MM.1S (cell line): Measurements from ENCODE around the gene HIC1.

Source experiments
- DNase-seq: peaks from one replicate; pipeline ENCODE4 v3.0.0-alpha.2; 2015
- H2AFZ ChIP-seq: fragments of 300-600 bp; sonication (generic); 2 replicates; pipeline ENCODE4 v1.6.0; 2016; ENCODE audit warnings: antibody characterized with exemption, low read length
- H3F3A ChIP-seq: fragments of 300-600 bp; sonication (generic); 2 replicates; pipeline ENCODE4 v1.6.1; 2016; ENCODE audit warnings: mild to moderate bottlenecking, antibody characterized with exemption, low read length, moderate library complexity, mixed read lengths; ENCODE audit not compliant: insufficient read depth
- H3K27ac ChIP-seq: fragments of 300-600 bp; sonication (generic); 2 replicates; pipeline ENCODE4 v1.5.1; 2016; ENCODE audit warnings: mild to moderate bottlenecking, low read length
- H3K27me3 ChIP-seq: fragments of 300-600 bp; sonication (generic); replicated peaks from 2 replicates; pipeline ENCODE4 v1.6.0; 2016; ENCODE audit warnings: low read length; ENCODE audit not compliant: insufficient read depth
- H3K36me3 ChIP-seq: fragments of 300-600 bp; sonication (generic); replicated peaks from 2 replicates; pipeline ENCODE4 v1.6.1; 2016; ENCODE audit warnings: mild to moderate bottlenecking, low read length, mixed read lengths; ENCODE audit not compliant: insufficient read depth
- H3K4me1 ChIP-seq: fragments of 300-600 bp; sonication (generic); 2 replicates; pipeline ENCODE4 v1.6.1; 2016; ENCODE audit warnings: low read length, mixed read lengths
- H3K4me2 ChIP-seq: fragments of 300-600 bp; sonication (generic); 2 replicates; pipeline ENCODE4 v1.6.0; 2016; ENCODE audit warnings: low read depth, low read length
- H3K4me3 ChIP-seq: fragments of 300-600 bp; sonication (generic); 2 replicates; pipeline ENCODE4 v1.5.1; 2016; ENCODE audit warnings: low read length, mixed read lengths
- H3K79me2 ChIP-seq: fragments of 300-600 bp; sonication (generic); 2 replicates; pipeline ENCODE4 v1.6.1; 2016; ENCODE audit warnings: mixed run types, low read length, mixed read lengths
- H3K9ac ChIP-seq: fragments of 300-600 bp; sonication (generic); 2 replicates; pipeline ENCODE4 v1.6.1; 2016; ENCODE audit warnings: low read length, mixed read lengths
- H3K9me2 ChIP-seq: fragments of 300-600 bp; sonication (generic); replicated peaks from 2 replicates; pipeline ENCODE4 v1.6.1; 2016; ENCODE audit warnings: mild to moderate bottlenecking, low read length, mixed read lengths; ENCODE audit not compliant: insufficient read depth
- H3K9me3 ChIP-seq: fragments of 300-600 bp; sonication (generic); replicated peaks from 2 replicates; pipeline ENCODE4 v1.6.1; 2016; ENCODE audit warnings: mild to moderate bottlenecking, low read length, mixed read lengths; ENCODE audit not compliant: insufficient read depth
- H4K20me1 ChIP-seq: fragments of 300-600 bp; sonication (generic); 2 replicates; pipeline ENCODE4 v1.6.1; 2016; ENCODE audit warnings: mild to moderate bottlenecking, low read length, moderate library complexity, mixed read lengths; ENCODE audit not compliant: insufficient read depth
- CTCF ChIP-seq: fragments of 300-600 bp; sonication (generic); IDR thresholded peaks from 2 replicates; pipeline ENCODE4 v1.5.1; 2016; ENCODE audit warnings: antibody characterized with exemption, low read length, mixed read lengths
- EZH2 ChIP-seq: fragments of 300-600 bp; sonication (generic); optimal IDR thresholded peaks from 2 replicates; pipeline ENCODE3; 2017; ENCODE audit warnings: low read depth, mild to moderate bottlenecking, antibody characterized with exemption, low read length, mixed read lengths
- EZH2phosphoT487 ChIP-seq: fragments of 300-600 bp; sonication (generic); IDR thresholded peaks from 2 replicates; pipeline ENCODE4 v1.6.1; 2018; ENCODE audit warnings: antibody characterized with exemption, low read length

Gene HIC1

GRCh38 chr17:2058586-2059546 lies 4.0 kb downstream of the HIC1 start:
- H3K27ac ChIP-seq: no peak overlapping the region

GRCh38 chr17:2059547-2060384 lies 4.9 kb downstream of the HIC1 start:
- Histone ChIP-seq H3K9me2 (no peaks in the 10 kb centered on the region), H3K9ac (no peak overlapping the region), H3K36me3 (no peaks in the 10 kb centered on the region), H4K20me1 (no peaks in the 10 kb centered on the region), H3K4me3 (no peak overlapping the region), H3K4me2 (no peak overlapping the region), H3K79me2 (no peaks in the 10 kb centered on the region), H3F3A (no peaks in the 10 kb centered on the region), H3K27ac (no peak overlapping the region), H3K4me1 (no peaks in the 10 kb centered on the region), H3K9me3 (no peaks in the 10 kb centered on the region), H2AFZ (no peak overlapping the region), H3K27me3 (no peaks in the 10 kb centered on the region)
- DNase-seq: no peak
- TF ChIP-seq EZH2: no peak
- TF ChIP-seq EZH2phosphoT487: no peak
- TF ChIP-seq CTCF: no peak

More at GRCh38 chr17:2058586-2059546, 4.0 kb downstream of the HIC1 start:
- no peaks in the 10 kb centered on the region for H3K9me3 ChIP-seq
- H2AFZ ChIP-seq: no peak overlapping the region
- H3F3A ChIP-seq: peaks cover 6% of the 10 kb centered on the region; the same call in 1 of the 2 replicates
- no peaks in the 10 kb centered on the region for H3K79me2 ChIP-seq
- H3K36me3 ChIP-seq: no peaks in the 10 kb centered on the region
- H4K20me1 ChIP-seq: no peaks in the 10 kb centered on the region
- 0 out of 2 replicates have a peak, but pooled peaks cover 8% of the 10 kb centered on the region for H3K27me3 ChIP-seq
- peaks cover 5% of the 10 kb centered on the region for H3K4me1 ChIP-seq
- peak; percentile 62 for DNase-seq
- no peak overlapping the region for H3K9ac ChIP-seq
- no peak overlapping the region for H3K4me3 ChIP-seq
- no peaks in the 10 kb centered on the region for H3K9me2 ChIP-seq
- TF ChIP-seq EZH2phosphoT487 (no peak), EZH2 (no peak), CTCF (peak; percentile 52)
- H3K4me2 ChIP-seq: no peak overlapping the region

- H3K9me3 ChIP-seq: no peaks in the 10 kb centered on the region
- no peaks in the 10 kb centered on the region for H4K20me1 ChIP-seq
- H3K36me3 ChIP-seq: no peaks in the 10 kb centered on the region
- H3K9ac ChIP-seq: no peak overlapping the region
- H3K9me2 ChIP-seq: no peaks in the 10 kb centered on the region
- no peaks in the 10 kb centered on the region for H3K4me1 ChIP-seq
- no peak overlapping the region for H3K27ac ChIP-seq
- H3K27me3 ChIP-seq: no peaks in the 10 kb centered on the region
- no peak for DNase-seq
- no peaks in the 10 kb centered on the region for H3K79me2 ChIP-seq
- no peak overlapping the region for H3K4me2 ChIP-seq
- no peak for TF ChIP-seq EZH2phosphoT487
- H2AFZ ChIP-seq: no peak overlapping the region
- no peaks in the 10 kb centered on the region for H3F3A ChIP-seq
- no peak overlapping the region for H3K4me3 ChIP-seq
Observed at GRCh38 chr17:2060385-2060658, 5.4 kb downstream of the HIC1 start.
